Left ventricle myocardium inferior (tissue), 1 donor: ENCODE measurements around the gene HS3ST4. TPM values are rescaled to one million over a fixed set of nuclear protein-coding genes. Genes with fewer than 3 reads are reported as not detected.

Experiments
- DNase-seq: peaks from one replicate; pipeline ENCODE4 v3.0.0-alpha.2; 2020
- H3K27ac ChIP-seq: fragments of 200-600 bp; replicated peaks from 2 replicates; pipeline ENCODE4 v1.8.0; 2021
- H3K27me3 ChIP-seq: fragments of 200-600 bp; 2 replicates; pipeline ENCODE4 v1.8.0; 2021; ENCODE audit warnings: low read depth
- H3K36me3 ChIP-seq: fragments of 200-600 bp; 2 replicates; pipeline ENCODE4 v1.8.0; 2021
- H3K4me1 ChIP-seq: fragments of 200-600 bp; 2 replicates; pipeline ENCODE4 v1.8.0; 2021
- H3K4me3 ChIP-seq: fragments of 200-600 bp; 2 replicates; pipeline ENCODE4 v1.8.0; 2021; ENCODE audit warnings: mild to moderate bottlenecking, moderate library complexity
- H3K9me3 ChIP-seq: fragments of 200-600 bp; replicated peaks from 2 replicates; pipeline ENCODE4 v1.8.0; 2021
- CTCF ChIP-seq: fragments of 200-600 bp; IDR thresholded peaks from 2 replicates; pipeline ENCODE4 v1.8.0; 2021; ENCODE audit warnings: antibody characterized with exemption, mild to moderate bottlenecking, borderline replicate concordance
- intact Hi-C: fragments of 100-400 bp; cut with micrococcal nuclease; formaldehyde crosslinking; loops from one replicate; pipeline ENCODE4 v1.11.0; 2022
- total RNA-seq: library from RNA; stranded (reverse); fragmentation: NEBNext Ultra II Directional; extraction: Animal tissue kit (Norgen Biotek cat#: 25700); gene quantifications from one replicate; pipeline ENCODE4 v1.2.1, GENCODE V29; 2021
- donor health status: DM: no; HTN: yes; CAD: no; lungs with severe emphysema.

HS3ST4 gene
- total RNA-seq, 1 donor from 2014 or later: not detected

- TF ChIP-seq CTCF: no peak
- Histone ChIP-seq H3K36me3 (no peaks in the 10 kb centered on the region), H3K27ac (no peak overlapping the region), H3K4me1 (no peaks in the 10 kb centered on the region), H3K27me3 (peaks cover 7% of the 10 kb centered on the region), H3K9me3 (no peaks in the 10 kb centered on the region), H3K4me3 (no peak overlapping the region)
- no peak for DNase-seq
- intact Hi-C loops: no loop called here
These were observed 448.1 kb downstream of the HS3ST4 start for GRCh38 chr16:26139884-26140283.

- no peak overlapping the region for H3K27ac ChIP-seq
- intact Hi-C loops: no loop called here
- H3K4me3 ChIP-seq: no peak overlapping the region
- H3K4me1 ChIP-seq: no peaks in the 10 kb centered on the region
- TF ChIP-seq CTCF: no peak
- no peak for DNase-seq
- H3K36me3 ChIP-seq: no peaks in the 10 kb centered on the region
- H3K9me3 ChIP-seq: no peaks in the 10 kb centered on the region
- H3K27me3 ChIP-seq: peaks cover 8% of the 10 kb centered on the region
These were observed 457.8 kb downstream of the HS3ST4 start for GRCh38 chr16:26149364-26150190.

GRCh38 chr16:26155221-26155620, 463.5 kb downstream of the HS3ST4 start:
- H3K4me3 ChIP-seq: no peak overlapping the region
- TF ChIP-seq CTCF: no peak
- H3K27ac ChIP-seq: no peak overlapping the region
- DNase-seq: no peak
- H3K27me3 ChIP-seq: no peaks in the 10 kb centered on the region
- intact Hi-C loops: no loop called here
- H3K9me3 ChIP-seq: no peaks in the 10 kb centered on the region
- no peaks in the 10 kb centered on the region for H3K36me3 ChIP-seq
- H3K4me1 ChIP-seq: no peaks in the 10 kb centered on the region

- Histone ChIP-seq H3K27me3 (no peaks in the 10 kb centered on the region), H3K27ac (no peak overlapping the region), H3K4me3 (no peak overlapping the region), H3K9me3 (no peaks in the 10 kb centered on the region), H3K4me1 (no peaks in the 10 kb centered on the region), H3K36me3 (no peaks in the 10 kb centered on the region)
- TF ChIP-seq CTCF: no peak
- intact Hi-C loops: no loop called here
- DNase-seq: no peak
These were observed 465.6 kb downstream of the HS3ST4 start for GRCh38 chr16:26157319-26157718.

GRCh38 chr16:26158142-26158759, 466.5 kb downstream of the HS3ST4 start:
- H3K4me3 ChIP-seq: no peak overlapping the region
- no peaks in the 10 kb centered on the region for H3K36me3 ChIP-seq
- H3K27ac ChIP-seq: no peak overlapping the region
- no peaks in the 10 kb centered on the region for H3K9me3 ChIP-seq
- TF ChIP-seq CTCF: no peak
- DNase-seq: no peak
- H3K27me3 ChIP-seq: no peaks in the 10 kb centered on the region
- H3K4me1 ChIP-seq: no peaks in the 10 kb centered on the region
- intact Hi-C loops: no loop called here
